HG03159 (cell line): ENCODE measurements around the gene DVL2.

Experiments used
- ATAC-seq: cut with Tn5 transposase; IDR thresholded peaks from one replicate; pipeline ENCODE4 v1.9.1; 2021; ENCODE audit warnings: mild to moderate bottlenecking, moderate library complexity; ENCODE audit not compliant: unreplicated experiment

The DVL2 gene

DNA sequence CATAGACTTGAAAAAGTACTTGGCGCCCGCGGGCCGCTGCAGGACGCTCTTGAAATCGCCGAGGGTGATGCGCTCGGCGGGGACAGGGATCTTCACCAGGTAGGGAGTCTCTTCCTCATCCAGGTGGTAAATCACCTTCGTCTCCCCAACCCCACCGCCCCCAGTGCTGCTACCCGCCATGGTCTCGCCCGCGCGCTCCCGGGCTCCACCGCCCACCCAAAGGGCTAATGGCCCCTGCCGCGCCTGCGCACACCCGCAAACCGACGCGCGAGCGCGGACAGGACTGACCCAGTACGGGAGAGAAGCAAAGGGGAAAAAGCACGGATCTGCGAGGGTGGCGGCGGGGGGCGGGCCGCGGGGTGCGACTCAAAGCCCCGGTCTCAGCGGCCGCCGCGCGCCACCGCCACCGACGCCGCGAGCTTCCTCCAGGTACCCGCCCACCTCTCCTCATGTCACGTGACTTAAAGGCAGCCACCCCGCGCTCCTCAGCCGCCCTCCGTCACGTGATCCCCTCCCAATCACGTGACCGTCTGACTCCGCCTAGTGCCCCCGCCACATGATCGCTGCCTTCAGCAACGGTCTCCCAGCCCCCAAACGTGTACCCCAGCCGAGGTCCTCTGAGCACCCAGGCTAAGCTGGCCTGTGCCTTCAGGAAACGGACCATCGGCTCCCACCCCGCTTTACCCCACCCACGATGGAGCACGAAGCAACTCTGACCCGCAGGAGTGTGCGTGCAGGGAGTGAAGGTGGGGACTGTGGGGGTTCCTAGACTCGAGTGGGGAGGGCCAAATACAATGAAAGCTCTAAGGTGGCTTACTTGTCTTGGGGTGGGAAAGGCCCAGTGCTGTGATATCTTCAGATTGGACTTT is at the start of gene DVL2:
TSS of gene DVL2 (minus strand) at position 435 of the 869 bp plus-strand sequence. CDS start at position 180, 255 bp downstream.
- no peak for ATAC-seq

DNA sequence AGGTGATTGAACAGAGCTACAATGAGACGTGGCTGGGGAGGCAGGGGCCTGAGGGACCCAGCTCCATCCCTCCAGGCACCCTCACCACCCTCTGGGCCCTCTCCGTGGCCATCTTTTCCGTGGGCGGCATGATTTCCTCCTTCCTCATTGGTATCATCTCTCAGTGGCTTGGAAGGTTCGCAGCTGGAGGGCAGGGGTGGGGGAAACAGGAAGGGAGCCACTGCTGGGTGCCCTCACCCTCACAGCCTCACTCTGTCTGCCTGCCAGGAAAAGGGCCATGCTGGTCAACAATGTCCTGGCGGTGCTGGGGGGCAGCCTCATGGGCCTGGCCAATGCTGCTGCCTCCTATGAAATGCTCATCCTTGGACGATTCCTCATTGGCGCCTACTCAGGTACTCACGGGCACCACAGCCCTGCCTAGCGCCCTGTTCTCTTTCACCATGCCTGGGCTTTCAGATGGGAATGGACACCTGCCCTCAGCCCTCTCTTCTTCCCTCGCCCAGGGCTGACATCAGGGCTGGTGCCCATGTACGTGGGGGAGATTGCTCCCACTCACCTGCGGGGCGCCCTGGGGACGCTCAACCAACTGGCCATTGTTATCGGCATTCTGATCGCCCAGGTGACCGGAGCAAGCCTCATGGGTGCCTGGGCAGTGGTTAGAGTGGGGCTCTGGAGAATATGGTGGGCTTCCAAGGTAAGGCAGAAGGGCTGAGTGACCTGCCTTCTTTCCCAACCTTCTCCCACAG is 49.3 kb upstream of the DVL2 start:
- ATAC-seq, result no peak

DNA sequence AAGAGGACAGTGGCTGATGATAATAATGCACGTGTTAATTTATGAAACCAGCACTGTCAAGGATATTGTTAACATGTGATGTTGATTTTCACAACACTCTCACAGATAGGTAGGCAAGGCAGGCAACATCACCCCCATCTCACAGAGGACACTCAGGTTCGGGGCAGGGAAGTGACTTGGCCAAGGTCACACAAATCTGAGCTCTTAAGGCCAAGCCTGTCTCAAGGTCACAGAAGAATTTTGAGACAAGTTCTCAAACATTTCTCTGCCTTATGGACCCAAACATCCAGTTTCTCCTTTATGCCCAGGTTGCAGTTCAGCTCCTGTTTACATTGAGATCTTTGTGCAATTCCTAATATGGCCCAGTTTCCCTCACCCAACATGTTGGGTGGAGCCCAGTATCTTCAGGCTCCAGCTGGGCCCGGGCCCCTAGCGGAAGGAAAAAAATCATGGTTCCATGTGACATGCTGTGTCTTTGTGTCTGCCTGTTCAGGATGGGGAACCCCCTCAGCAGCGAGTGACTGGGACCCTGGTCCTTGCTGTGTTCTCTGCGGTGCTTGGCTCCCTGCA is 48.5 kb upstream of the DVL2 start:
- no peak for ATAC-seq

DNA sequence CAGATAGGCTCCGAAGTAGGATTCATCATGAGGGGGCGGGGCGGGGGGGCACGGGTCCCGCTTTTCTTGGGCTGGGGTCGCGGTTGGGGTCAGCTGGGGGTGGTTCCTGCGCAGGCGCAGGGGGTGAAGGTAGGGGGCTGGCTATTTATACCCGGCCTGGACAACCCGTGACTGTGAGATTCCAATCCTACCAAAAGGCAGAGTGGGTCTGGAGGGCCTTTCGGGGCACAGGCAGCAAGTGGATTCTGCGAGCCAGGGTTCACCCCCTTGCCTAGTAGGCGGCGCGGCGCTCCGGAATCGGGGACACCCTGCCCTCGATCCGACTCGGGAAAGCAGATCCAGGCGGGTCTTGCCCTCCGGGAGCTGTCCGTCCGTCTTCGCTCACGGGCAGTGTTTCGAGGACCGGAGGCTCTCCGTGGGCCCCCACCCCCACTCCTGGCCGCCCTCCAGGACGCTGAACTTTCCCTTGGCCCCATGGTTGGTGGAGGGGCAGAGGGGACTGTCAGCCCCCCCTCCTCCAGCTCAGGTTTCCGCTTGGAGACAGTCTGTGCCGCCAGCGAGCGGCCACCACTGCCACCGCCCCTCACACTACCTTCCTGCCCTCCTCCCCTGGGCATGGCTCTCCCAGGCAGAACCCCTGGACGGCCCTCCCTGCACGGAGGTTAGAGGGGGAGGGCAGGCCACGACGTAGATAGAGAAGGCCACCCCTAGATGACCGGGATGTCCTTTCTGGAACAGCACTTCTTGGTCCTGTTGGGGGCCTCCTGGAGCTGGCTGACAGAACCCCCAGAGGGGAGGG is 47.8 kb upstream of the DVL2 start:
- no peak for ATAC-seq

DNA sequence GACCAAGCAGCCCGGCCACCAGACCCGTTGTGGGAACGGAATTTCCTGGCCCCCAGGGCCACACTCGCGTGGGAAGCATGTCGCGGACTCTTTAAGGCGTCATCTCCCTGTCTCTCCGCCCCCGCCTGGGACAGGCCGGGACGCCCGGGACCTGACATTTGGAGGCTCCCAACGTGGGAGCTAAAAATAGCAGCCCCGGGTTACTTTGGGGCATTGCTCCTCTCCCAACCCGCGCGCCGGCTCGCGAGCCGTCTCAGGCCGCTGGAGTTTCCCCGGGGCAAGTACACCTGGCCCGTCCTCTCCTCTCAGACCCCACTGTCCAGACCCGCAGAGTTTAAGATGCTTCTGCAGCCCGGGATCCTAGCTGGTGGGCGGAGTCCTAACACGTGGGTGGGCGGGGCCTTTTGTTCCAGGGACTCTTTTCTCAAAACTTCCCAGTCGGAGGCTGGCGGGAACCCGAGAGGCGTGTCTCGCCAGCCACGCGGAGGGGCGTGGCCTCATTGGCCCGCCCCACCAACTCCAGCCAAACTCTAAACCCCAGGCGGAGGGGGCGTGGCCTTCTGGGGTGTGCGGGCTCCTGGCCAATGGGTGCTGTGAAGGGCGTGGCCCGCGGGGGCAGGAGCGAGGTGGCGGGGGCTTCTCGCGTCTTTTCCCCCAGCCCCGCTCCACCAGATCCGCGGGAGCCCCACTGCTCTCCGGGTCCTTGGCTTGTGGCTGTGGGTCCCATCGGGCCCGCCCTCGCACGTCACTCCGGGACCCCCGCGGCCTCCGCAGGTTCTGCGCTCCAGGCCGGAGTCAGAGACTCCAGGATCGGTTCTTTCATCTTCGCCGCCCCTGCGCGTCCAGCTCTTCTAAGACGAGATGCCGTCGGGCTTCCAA is 47.0 kb upstream of the DVL2 start, which contains the start of gene SLC2A4:
TSS of gene SLC2A4 (plus strand) at position 645 of the 879 bp plus-strand sequence. CDS start at position 862, 217 bp downstream.
- no peak for ATAC-seq

DNA sequence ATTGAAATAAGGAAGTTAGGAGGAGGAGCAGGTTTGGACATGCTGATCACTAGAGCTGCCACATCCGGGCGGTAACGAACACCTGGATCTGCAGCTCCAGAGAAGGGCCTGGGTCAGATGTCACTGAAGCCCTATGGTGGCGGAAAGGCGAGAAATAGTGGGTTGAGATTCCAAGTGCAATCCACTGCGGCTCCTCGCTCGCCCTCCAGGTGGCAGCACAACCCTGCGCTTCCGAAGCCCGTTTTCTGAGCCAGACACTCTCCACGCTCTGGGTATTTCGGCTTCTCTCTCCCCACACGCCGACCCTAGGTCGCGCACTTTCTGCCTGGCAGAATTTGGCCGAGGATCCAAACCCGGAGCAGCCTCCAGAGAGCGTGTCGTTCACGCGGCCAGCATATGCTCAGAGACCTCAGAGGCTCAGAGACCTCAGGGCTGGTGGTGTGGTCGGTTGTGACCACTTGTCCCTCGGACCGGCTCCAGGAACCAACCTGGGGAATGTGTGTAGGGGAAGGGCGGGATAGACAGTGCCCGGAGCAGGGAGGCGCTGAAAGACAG is 46.3 kb upstream of the DVL2 start:
- peak; percentile 55 for ATAC-seq

DNA sequence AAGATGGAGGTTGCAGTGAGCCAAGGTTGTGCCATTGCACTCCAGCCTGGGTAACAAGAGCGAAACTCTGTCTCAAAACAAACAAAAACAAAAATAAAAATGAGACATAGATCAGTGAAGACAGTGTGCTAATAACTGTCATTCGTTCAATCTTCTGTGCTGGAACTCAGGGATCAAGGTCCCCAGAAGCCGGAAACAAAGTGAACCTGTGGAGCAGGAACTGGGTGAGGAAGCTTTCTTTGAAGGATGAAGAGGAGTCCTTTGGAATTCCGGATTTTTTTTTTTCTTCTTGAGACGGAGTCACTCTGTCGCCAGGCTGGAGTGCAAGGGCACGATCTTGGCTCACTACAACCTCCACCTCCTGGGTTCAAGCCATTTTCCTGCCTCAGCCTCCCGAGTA is 45.1 kb upstream of the DVL2 start:
- no peak for ATAC-seq

DNA sequence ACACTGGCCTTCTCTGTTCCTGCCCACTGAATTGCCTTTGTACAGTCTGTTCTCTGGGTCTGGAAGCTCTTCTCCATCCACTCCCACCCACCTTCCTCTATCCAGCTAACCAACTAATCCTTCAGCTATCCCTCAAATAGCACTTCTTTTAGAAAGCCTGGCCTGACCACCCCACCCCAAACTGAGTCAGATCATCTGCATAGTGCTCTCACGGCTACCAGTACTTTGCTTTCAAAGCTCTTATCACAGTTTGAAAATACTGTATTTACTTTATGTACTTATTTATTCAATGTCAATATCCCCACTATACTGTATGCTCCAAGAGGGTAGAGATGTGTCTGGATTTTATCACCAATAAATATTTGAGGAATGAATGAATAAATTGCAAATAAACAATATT is 32.5 kb upstream of the DVL2 start:
- no peak for ATAC-seq

DNA sequence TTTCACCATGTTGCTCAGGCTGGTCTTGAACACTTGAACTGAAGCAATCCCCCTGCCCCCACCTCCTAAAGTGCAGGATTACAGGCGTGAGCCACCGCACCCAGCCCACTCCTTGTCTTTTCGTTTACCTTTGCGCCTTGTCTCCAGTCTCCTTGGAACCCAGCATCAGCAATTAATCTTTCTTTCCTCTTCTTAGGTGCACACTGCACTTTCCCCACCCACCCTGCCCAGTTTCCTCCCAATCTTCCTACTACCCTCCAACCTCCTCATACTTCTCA is 29.4 kb upstream of the DVL2 start:
- ATAC-seq, result no peak

DNA sequence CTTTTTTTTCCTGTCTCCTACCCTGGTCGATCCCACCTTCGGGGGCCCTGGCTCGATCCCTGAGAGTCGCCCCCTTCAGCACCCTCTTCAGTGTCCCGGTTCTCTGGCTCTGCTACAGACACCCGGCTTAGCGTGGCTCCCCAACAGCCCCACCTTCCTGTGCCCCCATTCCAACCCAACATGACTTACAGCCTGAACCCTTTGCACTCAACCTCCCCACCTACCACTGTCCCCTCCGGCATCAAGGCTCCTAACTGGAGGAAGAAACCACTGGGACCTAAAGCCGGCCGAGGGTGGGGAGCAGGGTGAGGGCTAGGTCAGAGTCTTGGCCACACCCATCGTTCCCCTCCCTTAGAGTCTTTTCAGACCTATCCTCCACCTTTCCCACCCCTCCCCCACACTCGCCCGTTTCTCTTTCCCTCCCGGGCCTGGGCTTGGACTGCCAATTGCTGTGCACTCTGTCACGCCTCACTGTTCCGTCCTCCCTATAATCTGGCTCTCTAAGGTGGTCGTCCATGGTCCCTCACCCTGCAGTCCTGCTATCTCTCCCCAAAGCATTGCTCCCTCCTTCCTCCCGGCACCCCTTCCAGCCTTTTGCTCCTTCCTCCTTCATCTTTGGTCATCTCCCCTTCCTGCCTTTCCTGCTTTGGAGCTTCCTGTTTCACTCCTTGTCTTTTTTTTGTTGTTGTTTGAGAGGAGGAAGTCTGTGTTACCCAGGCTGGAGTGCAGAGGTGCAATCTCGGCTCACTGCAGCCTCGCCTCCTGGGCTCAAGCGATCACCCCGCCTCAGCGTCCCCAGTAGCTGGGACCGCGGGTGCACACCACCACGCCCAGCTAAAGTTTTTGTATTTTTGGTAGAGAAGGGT is 28.9 kb upstream of the DVL2 start:
- ATAC-seq, result no peak

DNA sequence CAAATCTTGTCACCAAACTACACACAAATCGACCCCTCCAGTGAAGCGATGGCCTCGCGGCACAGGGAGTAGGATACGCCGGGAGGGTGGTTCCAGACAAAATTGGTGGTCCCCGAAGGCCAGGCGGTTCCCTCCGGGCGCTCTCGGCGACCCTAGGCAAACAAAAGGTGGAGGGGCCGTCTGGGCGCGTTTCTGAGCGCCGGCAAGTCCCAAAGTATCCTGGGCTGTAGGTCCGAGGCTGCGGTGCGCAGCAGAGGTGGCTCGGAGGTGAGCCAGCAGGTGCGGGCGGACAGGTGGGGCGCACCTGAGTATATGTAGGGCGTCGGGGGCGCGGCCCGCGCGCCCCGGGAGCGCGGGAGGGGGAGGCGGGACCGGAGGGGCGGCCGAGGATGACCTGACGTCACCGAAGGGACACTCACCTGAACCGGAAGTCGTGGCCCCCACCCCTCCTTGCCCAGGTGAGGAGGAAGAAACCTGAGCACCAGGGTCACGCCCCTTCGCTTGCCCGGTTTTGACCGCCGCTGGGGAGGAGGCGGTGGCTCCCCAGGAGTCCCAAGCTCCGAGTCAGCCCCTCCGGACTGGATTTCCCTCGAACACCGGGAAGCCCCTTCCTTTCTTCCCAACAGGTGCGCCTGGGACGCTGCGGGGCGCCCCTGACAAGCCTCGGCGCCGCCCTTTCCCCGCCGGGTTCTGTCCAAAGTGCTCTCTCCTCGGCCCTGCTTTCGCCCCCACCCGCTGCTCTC is 28.0 kb upstream of the DVL2 start, which contains the start of gene CLDN7:
TSS of gene CLDN7 (minus strand) at position 287 of the 743 bp plus-strand sequence. CDS start 435 bp downstream, outside the sequence.
- no peak for ATAC-seq

DNA sequence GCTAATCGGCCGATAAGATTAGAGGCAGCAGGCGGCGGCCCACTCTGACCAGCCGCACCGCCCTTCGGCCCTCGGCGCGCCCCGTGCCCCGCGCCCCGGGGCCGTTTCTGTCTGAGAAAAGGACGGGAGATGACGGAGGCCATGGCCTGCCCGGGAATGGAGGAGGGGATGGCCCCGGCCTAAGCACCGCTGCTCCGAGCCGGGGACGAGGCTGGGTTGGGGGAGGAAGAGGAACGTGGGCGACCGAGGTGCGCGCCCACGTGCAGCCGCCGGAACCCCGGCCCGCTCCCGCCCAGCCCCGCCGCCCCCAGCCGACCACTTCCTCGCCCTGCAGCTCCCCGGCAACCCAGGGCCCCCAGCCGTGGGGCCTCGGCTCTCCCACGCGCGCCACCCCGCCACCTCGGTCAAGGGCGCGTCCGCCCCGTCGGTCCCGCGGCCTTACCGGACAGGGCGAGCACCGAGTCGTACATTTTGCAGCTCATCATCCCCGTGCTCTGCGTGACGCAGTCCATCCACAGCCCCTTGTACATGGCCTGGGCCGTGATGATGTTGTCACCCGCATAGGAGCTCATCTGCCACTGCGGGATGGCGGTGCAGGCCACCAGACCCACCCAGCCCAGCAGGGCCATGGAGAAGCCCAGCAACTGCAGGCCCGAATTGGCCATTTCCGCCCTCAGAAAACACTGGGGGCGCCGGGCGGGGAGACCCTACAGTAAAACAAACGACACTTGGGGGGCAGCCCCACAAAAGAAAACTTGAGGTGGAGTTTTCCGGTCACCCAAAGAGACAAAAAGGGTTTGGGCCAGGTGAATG is 27.3 kb upstream of the DVL2 start:
- no peak for ATAC-seq

DNA sequence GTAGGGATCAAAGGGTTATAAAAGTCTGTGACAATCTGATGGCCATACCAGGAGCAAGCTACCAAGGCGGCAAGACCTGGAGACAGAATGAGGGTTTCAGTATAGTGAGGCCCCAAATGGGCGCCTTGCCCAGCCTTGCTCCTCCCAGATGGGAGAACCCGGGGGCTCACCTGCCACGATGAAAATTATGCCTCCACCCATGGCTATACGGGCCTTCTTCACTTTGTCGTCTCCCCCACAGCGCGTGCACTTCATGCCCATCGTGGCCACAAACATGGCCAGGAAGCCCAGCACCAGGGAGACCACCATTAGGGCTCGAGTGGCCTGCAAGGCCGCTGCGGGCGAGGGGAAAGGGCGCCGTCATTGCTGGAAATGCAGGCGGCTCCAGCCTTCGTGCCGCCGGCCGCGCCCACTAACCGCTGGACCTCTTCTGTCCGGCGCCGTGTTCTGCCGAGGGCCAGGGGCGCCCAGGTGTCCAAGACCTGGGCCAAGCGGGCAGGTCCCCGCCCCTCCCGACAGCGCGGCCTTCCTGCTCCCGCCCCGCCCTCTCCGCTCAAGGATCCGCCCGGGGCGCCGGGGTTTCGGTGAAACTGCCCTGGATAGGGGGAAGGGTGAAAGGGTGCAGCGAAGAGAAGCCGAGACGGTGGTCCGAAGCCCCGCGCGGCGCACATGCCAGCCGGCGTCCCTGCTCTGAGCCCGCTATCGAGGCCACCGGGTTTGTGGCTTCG is 26.5 kb upstream of the DVL2 start:
- ATAC-seq, result no peak

DNA sequence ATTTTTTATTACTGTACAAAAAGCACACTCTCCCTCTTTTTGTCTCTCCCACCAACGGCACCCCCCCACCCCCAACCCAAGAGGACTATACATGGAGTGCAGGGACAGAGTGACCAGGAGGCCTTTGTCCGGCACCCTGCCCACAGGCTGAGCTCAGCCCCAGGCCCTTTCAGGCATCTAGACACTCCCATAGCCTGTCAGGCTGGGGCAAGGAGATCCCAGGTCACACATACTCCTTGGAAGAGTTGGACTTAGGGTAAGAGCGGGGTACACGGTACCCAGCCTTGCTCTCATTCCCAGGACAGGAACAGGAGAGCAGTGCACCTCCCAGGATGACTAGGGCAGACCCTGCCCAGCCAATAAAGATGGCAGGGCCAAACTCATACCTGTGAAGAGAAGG is 25.8 kb upstream of the DVL2 start:
- ATAC-seq, result no peak

DNA sequence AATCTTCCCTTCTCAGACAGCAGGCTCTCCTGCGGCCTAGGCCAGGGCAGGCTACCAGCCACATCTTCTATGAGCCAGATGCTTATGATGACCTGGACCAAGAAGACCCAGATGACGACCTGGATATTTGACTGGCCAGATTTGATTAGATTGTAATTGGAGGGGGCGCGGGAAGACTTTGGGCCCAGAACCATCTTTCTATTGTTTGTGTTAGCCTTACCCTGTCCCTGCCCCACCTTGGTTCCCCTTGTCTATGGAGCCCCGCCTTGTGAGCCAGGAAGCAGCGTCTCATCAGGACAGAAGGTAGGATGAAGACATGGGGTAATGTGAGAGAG is 25.2 kb upstream of the DVL2 start:
- no peak for ATAC-seq

DNA sequence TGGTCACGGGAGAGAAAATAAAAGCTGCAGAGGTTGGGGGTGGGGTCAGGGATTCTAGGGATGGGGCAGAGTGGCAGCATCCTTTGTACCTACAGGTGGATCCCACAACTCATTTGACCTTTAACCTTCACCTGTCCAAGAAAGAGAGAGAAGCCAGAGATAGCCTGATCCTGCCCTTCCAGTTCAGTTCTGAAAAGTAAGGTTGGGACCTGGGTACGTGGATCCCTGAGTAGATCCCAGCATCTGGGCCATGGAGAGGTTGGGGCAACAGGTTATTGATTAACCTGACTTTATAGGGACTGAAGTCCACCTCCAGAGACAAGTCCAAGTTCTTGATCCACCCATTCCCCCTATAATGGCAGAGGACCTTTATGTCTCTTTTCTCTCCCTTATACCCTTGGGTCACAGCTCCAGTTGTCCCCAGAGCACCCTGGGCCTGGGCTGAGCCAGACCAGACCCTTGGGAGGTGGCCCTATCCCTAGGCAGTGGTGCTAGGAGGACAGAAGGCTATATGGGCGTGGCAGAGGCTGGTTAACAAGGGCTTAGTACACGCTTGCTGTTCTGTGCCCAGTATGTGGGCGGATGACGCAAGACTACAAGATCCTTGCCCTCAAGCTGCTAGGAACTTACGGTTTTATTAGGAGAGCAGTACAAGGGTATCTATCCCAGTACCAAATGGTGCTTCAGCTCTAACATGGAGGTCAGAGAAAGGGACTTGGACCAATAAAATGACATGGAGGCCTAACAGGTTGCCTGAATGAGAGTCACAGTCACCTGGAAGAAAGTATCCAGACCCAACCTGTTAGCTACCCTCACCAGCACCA is 24.6 kb upstream of the DVL2 start:
- no peak for ATAC-seq
